ENCODE data around the gene LMBRD1.

DNA sequence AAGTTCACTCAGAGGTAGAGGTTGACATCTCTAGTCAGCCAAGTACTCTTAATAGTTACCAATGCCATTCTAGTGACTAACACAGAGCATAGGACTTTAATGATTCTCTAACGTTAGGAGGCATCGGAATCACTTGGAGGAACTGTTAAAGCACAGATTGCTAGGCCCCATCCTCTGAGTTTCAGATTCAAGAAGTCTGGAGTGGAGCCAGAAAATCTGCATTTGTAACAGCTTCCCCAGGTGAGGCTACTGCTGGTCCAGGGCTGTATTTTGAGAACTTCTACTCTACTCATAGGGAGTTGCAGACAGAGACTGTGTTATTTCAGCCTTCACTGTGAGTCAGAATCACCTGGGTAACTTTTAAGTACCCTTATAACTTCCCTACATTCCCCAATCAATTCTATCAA, 5.7 kb downstream of the LMBRD1 start:
- TF ChIP-seq GATA2 (IDR thresholded peaks at IDR 0.05; ENCODE audit: low read depth, low read length) (no peak), GATA3 (IDR thresholded peaks at IDR 0.05; ENCODE audit: low read depth, low read length) (no peak)

Data from SH-SY5Y (cell line).